ENCODE measurements around the gene BGN. TPM values are rescaled to one million over a fixed set of nuclear protein-coding genes. Genes with fewer than 3 reads are reported as not detected.

The BGN gene
- total and polyA plus RNA-seq, 2 donors (not counting 1 experiment from before 2014, with no cell fraction given): not detected

- ATAC-seq (ENCODE audit: low read depth): no peak
- peaks cover 0 to 11% (median 3%) of the 10 kb centered on the region in 4 experiments for H3K27me3 ChIP-seq (replicated peaks in 1 of 4; ENCODE audit: control extremely low read depth in 1 of 4, control insufficient read depth in 3 of 4, insufficient read depth in 4 of 4, low read length in 3 of 4)
- H4K20me1 ChIP-seq (ENCODE audit: control insufficient read depth, insufficient read depth, low read length, poor library complexity, severe bottlenecking): no peaks in the 10 kb centered on the region
- Mint-ChIP-seq H3K4me3 (no peak overlapping the region), H3K4me1 (no peaks in the 10 kb centered on the region), H3K27ac (no peak overlapping the region), H3K9me3 (ENCODE audit: insufficient read depth) (no peaks in the 10 kb centered on the region), H3K27me3 (no peaks in the 10 kb centered on the region)
- no peak for TF ChIP-seq EZH2 (IDR thresholded peaks at IDR 0.05; ENCODE audit: borderline replicate concordance, insufficient read depth, low read depth, low read length, poor library complexity, severe bottlenecking)
- no peak for TF ChIP-seq CTCF (IDR thresholded peaks at IDR 0.05)
- no peaks in the 10 kb centered on the region for H3K9me3 ChIP-seq (ENCODE audit: control extremely low read depth in 1 of 3, control insufficient read depth in 2 of 3, insufficient read depth in 1 of 3, low read length in 2 of 3)
- H3K9ac ChIP-seq (ENCODE audit: low read length): no peak overlapping the region
- intact Hi-C loops (cut with micrococcal nuclease): no loop called here
- POLR2A ChIA-PET: no interaction called here
- no peak overlapping the region for H3K27ac ChIP-seq (ENCODE audit: low read length in 2 of 2)
- no peak for DNase-seq
- no peak overlapping the region for H3K4me2 ChIP-seq (replicated peaks; ENCODE audit: low read depth, low read length, poor library complexity, severe bottlenecking)
- 91% methylated on average over 3 of the region's 11 CpGs for whole genome bisulfite sequencing (ENCODE audit: insufficient coverage)
- H3K4me1 ChIP-seq (ENCODE audit: control insufficient read depth in 2 of 2, insufficient read depth in 2 of 2, low read length in 2 of 2): no peaks in the 10 kb centered on the region
- no peak overlapping the region for H2AFZ ChIP-seq (ENCODE audit: insufficient read depth, low read depth, low read length, poor library complexity, severe bottlenecking)
- no peak overlapping the region for H3K4me3 ChIP-seq (ENCODE audit: control extremely low read depth in 1 of 5, extremely low read depth in 1 of 5, insufficient read depth in 1 of 5, low read depth in 2 of 5, low read length in 4 of 5)
- no peaks in the 10 kb centered on the region for H3K79me2 ChIP-seq (ENCODE audit: control insufficient read depth, insufficient read depth, low read length)
- CTCF ChIA-PET: no interaction called here
- H3K36me3 ChIP-seq (replicated peaks in 1 of 2; ENCODE audit: control extremely low read depth in 1 of 2, control insufficient read depth in 1 of 2, extremely low read depth in 1 of 2, insufficient read depth in 2 of 2, low read length in 1 of 2): no peaks in the 10 kb centered on the region
These were observed 1.7 kb upstream of the BGN start for GRCh38 chrX:153493085-153493484.

GRCh38 chrX:153494061-153494460 is 719 bp upstream of the BGN start:
- ATAC-seq (ENCODE audit: low read depth) (no peak), DNase-seq (no peak)
- intact Hi-C loops (cut with micrococcal nuclease): no loop called here
- CTCF ChIA-PET: no interaction called here
- Histone ChIP-seq H4K20me1 (ENCODE audit: control insufficient read depth, insufficient read depth, low read length, poor library complexity, severe bottlenecking) (no peaks in the 10 kb centered on the region), H3K27ac (ENCODE audit: low read length in 2 of 2) (no peak overlapping the region), H3K4me3 (ENCODE audit: control extremely low read depth in 1 of 5, extremely low read depth in 1 of 5, insufficient read depth in 1 of 5, low read depth in 2 of 5, low read length in 4 of 5) (no peak overlapping the region), H3K4me1 (ENCODE audit: control insufficient read depth in 2 of 2, insufficient read depth in 2 of 2, low read length in 2 of 2) (no peaks in the 10 kb centered on the region), H2AFZ (ENCODE audit: insufficient read depth, low read depth, low read length, poor library complexity, severe bottlenecking) (no peak overlapping the region), H3K9me3 (ENCODE audit: control extremely low read depth in 1 of 3, control insufficient read depth in 2 of 3, insufficient read depth in 1 of 3, low read length in 2 of 3) (no peaks in the 10 kb centered on the region), H3K9ac (ENCODE audit: low read length) (no peak overlapping the region), H3K4me2 (replicated peaks; ENCODE audit: low read depth, low read length, poor library complexity, severe bottlenecking) (no peak overlapping the region), H3K27me3 (replicated peaks in 1 of 4; ENCODE audit: control extremely low read depth in 1 of 4, control insufficient read depth in 3 of 4, insufficient read depth in 4 of 4, low read length in 3 of 4) (peaks cover 0 to 11% (median 3%) of the 10 kb centered on the region in 4 experiments), H3K79me2 (ENCODE audit: control insufficient read depth, insufficient read depth, low read length) (no peaks in the 10 kb centered on the region), H3K36me3 (replicated peaks in 1 of 2; ENCODE audit: control extremely low read depth in 1 of 2, control insufficient read depth in 1 of 2, extremely low read depth in 1 of 2, insufficient read depth in 2 of 2, low read length in 1 of 2) (no peaks in the 10 kb centered on the region)
- WGBS (ENCODE audit: insufficient coverage): 95% methylated on average over 4 of the region's 12 CpGs
- Mint-ChIP-seq H3K4me3 (no peak overlapping the region), H3K4me1 (no peaks in the 10 kb centered on the region), H3K27me3 (no peaks in the 10 kb centered on the region), H3K9me3 (ENCODE audit: insufficient read depth) (no peaks in the 10 kb centered on the region), H3K27ac (no peak overlapping the region)
- POLR2A ChIA-PET: no interaction called here
- no peak for TF ChIP-seq CTCF (IDR thresholded peaks at IDR 0.05)
- no peak for TF ChIP-seq EZH2 (IDR thresholded peaks at IDR 0.05; ENCODE audit: borderline replicate concordance, insufficient read depth, low read depth, low read length, poor library complexity, severe bottlenecking)
